ENCODE results near the gene SLC30A1. TPM values are rescaled to one million over a fixed set of nuclear protein-coding genes. Genes with fewer than 3 reads are reported as not detected.
"Not testable (repeated sequence)": the region's sequence is repeated elsewhere in the genome, so short reads cannot be mapped to it uniquely, and the experiment has no call there.

SLC30A1 gene
- total RNA-seq, 2 donors from 2014 or later = 10.5 to 13.1 TPM

- no peak for DNase-seq (ENCODE audit: low spot score)
- Histone ChIP-seq H3K27me3 (no peaks in the 10 kb centered on the region), H3K36me3 (no peaks in the 10 kb centered on the region), H3K4me3 (no peak overlapping the region), H3K9me3 (no peaks in the 10 kb centered on the region), H3K4me1 (peaks cover 0 to 23% of the 10 kb centered on the region in 2 donors), H3K27ac (no peak overlapping the region)
- TF ChIP-seq, protein P1, sequence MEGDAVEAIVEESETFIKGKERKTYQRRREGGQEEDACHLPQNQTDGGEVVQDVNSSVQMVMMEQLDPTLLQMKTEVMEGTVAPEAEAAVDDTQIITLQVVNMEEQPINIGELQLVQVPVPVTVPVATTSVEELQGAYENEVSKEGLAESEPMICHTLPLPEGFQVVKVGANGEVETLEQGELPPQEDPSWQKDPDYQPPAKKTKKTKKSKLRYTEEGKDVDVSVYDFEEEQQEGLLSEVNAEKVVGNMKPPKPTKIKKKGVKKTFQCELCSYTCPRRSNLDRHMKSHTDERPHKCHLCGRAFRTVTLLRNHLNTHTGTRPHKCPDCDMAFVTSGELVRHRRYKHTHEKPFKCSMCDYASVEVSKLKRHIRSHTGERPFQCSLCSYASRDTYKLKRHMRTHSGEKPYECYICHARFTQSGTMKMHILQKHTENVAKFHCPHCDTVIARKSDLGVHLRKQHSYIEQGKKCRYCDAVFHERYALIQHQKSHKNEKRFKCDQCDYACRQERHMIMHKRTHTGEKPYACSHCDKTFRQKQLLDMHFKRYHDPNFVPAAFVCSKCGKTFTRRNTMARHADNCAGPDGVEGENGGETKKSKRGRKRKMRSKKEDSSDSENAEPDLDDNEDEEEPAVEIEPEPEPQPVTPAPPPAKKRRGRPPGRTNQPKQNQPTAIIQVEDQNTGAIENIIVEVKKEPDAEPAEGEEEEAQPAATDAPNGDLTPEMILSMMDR (IDR thresholded peaks at IDR 0.05) = no peak
Measured at GRCh38 chr1:211547710-211548109, 31.3 kb downstream of the SLC30A1 start.

- H3K36me3 ChIP-seq = no peaks in the 10 kb centered on the region
- no peak for DNase-seq (ENCODE audit: low spot score)
- no peak overlapping the region for H3K27ac ChIP-seq
- H3K27me3 ChIP-seq = no peaks in the 10 kb centered on the region
- TF ChIP-seq, protein P1 (IDR thresholded peaks at IDR 0.05) = no peak
- H3K9me3 ChIP-seq = no peaks in the 10 kb centered on the region
- H3K4me1 ChIP-seq = peaks cover 0 to 35% of the 10 kb centered on the region in 2 donors
- no peak overlapping the region for H3K4me3 ChIP-seq
Measured at GRCh38 chr1:211546543-211546942, 32.4 kb downstream of the SLC30A1 start.

DNA sequence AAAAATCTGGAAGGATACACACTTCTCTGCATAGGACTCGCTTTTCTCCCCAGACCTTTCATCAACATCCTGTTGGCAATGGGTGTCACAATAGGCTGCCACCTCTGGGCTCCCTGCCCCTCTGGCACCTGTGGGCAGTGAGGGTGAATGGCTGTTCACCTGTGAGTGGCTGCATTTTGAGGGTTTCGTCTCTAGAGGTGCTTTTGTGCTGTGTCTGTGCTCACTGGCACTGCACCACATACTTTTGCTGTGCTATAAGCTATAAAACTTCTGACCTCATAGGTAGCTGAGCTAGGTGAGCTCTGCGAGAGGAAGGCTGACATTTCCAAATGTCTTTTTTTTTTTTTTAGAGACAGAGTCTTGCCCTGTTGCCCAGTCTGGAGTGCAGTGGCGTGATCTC is 35.9 kb downstream of the SLC30A1 start:
- no peaks in the 10 kb centered on the region for H3K27me3 ChIP-seq
- H3K36me3 ChIP-seq = no peaks in the 10 kb centered on the region
- no peak overlapping the region for H3K4me3 ChIP-seq
- DNase-seq (ENCODE audit: low spot score) = no peak
- no peaks in the 10 kb centered on the region for H3K9me3 ChIP-seq
- H3K4me1 ChIP-seq = peaks cover 0 to 27% of the 10 kb centered on the region in 2 donors
- TF ChIP-seq, protein P1 (IDR thresholded peaks at IDR 0.05) = no peak
- no peak overlapping the region for H3K27ac ChIP-seq

DNA sequence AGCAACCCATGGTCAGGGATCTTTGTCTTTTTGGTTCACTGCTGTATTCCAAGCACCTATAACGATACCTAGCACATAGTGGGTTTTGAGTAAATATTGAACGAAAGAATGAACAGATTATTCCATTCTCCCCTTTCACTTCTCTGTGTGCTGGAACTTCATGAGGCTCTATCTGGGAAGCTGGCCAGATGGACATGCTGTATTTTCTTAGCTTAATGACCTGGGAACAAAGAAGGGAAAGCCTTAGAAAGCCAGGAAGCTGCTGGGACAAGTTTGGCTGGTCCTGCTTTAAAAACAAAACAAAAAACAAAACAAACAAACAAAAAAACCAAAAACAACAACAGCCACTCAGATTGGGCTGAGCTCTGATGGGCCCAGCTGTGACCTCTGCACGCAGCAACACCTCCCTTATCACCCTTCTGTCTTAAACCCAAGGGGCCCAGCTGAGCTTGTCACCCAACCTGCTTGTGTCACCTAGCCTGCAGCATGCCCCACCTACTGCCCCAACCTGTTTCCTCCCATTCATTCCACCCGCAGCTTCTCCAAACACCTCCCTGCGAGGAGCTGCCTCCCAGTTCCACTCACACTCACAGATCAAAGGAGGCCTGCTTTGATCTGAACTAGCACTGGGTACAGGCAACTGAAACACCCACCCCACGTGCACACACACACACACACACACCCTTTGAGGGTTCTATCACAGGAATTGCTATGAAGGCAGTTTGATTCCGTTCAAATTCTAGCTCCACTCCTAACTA is 37.1 kb downstream of the SLC30A1 start:
- H3K27ac ChIP-seq = no peak overlapping the region
- H3K4me3 ChIP-seq = no peak overlapping the region

DNA sequence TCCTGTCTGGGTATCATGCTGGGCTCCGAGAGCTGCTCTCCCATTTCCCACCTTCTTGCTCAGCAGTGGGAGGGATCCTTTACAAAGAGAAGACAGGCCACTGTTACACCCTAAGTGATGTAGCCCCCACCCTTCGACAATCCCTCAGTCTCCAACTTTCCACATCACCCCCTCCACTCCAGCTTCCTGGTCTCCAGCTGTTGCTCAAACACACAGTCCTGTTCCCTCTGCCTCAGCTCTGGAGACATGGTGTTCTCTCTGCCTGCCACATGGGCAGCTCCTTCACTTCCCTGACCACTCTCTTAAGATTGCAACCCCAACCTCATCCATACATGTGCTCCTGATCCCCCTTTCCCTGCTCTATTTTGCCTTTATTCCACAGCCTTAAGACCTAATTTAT is 37.7 kb downstream of the SLC30A1 start:
- Histone ChIP-seq H3K9me3 (no peaks in the 10 kb centered on the region), H3K4me1 (peaks cover 0 to 26% of the 10 kb centered on the region in 2 donors), H3K4me3 (no peak overlapping the region), H3K27me3 (no peaks in the 10 kb centered on the region), H3K27ac (no peak overlapping the region), H3K36me3 (no peaks in the 10 kb centered on the region)
- TF ChIP-seq, protein P1 (IDR thresholded peaks at IDR 0.05) = no peak
- DNase-seq (ENCODE audit: low spot score) = no peak

More for the DNA sequence above, 37.1 kb downstream of the SLC30A1 start:
- Histone ChIP-seq H3K9me3 (no peaks in the 10 kb centered on the region), H3K36me3 (no peaks in the 10 kb centered on the region), H3K27me3 (no peaks in the 10 kb centered on the region), H3K4me1 (peaks cover 0 to 26% of the 10 kb centered on the region in 2 donors)
- TF ChIP-seq, protein P1 (IDR thresholded peaks at IDR 0.05) = no peak
- DNase-seq (ENCODE audit: low spot score) = no peak

DNA sequence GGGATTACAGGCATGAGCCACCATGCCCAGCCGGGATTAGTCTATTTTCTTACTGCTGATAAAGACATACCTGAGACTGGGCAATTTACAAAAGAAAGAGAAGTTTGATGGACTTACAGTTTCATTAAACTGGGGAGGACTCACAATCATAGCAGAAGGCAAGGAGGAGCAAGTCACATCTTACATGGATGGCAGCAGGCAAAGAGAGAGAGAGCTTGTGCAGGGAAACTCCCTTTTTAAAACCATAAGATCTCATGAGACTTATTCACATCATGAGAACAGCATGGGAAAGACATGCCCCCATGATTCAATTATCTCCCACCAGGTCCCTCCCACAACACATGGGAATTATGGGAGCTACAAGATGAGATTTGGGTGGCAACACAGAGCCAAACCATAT is 38.1 kb downstream of the SLC30A1 start:
- H3K27me3 ChIP-seq; DNase-seq (ENCODE audit: low spot score); H3K4me3 ChIP-seq; H3K36me3 ChIP-seq; H3K9me3 ChIP-seq; H3K27ac ChIP-seq: not testable (repeated sequence)
- H3K4me1 ChIP-seq = peaks cover 0 to 26% of the 10 kb centered on the region in 2 donors
